GM21390 (cell line): ENCODE measurements around the gene PATL2.
"Not testable (repeated sequence)": the region's sequence is repeated elsewhere in the genome, so short reads cannot be mapped to it uniquely, and the experiment has no call there.

Source experiments
- ATAC-seq: cut with Tn5 transposase; IDR thresholded peaks from one replicate; pipeline ENCODE4 v1.9.1; 2021; ENCODE audit not compliant: unreplicated experiment

PATL2 gene

DNA sequence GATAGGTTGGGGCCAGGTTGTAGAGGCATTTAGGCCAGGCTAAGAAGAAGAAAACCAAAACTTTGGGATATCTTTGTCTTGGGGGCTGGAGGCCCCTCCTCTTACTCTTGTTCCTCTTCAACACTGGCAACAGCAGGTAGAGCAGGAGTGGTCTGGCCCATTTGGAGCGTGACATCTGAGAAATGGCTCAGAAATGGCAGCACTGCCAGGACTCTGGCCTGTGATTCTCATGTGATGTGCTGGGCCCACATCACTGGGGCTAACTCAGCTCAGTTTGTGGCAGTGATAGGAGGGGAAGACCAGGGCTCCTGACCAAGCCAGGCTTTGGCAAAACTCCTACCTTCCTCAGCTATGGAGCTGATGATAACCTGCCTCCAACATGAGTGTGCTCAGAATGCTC, 18.5 kb downstream of the PATL2 start:
- ATAC-seq, result no peak

DNA sequence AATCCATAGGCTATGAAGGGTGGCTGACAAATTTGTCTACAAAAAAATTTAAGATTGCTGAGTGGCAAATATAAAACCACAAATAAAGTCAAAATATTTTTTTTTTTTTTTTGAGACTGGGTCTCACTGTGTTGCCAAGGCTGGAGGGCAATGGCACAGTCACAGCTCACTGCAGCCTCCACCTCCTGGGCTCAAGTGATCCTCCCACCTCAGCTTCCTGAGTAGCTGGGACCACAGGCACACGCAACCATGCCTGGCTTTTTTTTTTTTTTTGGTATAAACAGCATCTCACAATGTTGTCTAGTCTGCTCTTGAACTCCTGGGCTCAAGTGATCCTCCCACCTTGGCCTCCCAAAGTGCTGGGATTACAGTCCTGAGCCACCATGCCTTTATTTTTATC, 20.9 kb downstream of the PATL2 start:
- not testable (repeated sequence) for ATAC-seq

DNA sequence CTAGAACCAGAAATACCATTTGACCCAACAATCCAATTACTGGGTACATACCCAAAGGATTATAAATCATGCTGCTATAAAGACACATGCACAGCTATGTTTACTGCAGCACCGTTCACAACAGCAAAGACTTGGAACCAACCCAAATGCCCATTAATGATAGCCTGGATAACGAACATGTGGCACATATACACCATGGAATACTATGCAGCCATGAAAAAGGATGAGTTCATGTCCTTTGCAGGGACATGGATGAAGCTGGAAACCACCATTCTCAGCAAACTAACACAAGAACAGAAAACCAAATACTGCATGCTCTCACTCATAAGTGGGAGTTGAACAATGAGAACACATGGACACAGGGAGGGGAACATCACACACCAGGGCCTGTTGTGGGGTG, 21.8 kb downstream of the PATL2 start:
- ATAC-seq, result not testable (repeated sequence)

DNA sequence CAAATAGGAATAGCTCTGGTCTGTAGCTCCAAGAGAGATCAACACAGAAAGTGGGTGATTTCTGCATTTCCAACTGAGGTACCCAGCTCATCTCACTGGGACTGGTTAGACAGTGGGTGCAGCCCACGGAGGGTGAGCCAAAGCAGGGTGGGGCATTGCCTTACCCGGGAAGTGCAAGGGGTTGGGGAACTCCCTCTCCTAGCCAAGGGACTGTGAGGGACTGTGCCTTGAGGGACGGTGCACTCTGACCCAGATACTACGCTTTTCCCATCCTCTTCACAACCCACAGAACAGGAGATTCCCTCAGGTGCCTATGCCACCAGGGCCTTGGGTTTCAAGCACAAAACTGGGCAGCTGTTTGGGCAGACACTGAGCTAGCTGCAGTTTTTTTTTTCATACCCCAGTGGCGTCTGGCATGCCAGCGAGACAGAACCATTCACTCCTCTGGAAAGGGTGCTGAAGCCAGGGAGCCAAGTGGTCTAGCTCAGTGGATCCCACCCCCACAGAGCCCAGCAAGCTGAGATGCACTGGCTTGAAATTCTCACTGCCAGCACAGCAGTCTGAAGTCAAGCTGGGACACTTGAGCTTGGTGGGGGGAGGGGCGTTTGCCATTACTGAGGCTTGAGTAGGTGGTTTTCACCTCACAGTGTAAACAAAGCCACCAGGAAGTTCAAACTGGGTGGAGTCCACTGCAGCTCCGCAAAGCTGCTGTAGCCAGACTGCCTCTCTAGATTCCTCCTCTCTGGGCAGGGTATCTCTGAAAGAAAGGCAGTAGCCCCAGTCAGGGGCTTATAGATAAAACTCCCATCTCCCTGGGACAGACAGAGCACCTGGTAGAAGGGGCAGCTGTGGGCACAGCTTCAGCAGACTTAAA, 28.1 kb downstream of the PATL2 start:
- ATAC-seq, result not testable (repeated sequence)

DNA sequence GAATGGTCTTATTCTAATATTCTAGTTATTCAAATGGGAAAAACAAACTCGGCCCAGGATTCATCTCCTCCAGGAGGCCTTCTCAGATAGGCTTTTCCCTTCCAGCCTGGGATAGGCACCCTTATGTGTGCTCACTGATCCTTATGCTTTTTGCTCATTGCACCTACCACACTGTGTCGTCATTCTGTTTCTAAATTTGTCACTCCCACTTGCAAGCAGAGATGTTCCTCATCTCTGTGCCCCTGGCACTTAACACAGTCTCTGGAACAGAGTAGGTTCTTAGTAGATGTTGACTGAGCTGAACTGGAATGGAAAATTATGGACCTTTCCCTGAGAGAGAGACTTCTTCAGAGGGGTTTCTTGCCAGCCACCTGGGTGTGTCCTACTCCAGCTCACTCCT, 28.9 kb downstream of the PATL2 start:
- ATAC-seq, result no peak

DNA sequence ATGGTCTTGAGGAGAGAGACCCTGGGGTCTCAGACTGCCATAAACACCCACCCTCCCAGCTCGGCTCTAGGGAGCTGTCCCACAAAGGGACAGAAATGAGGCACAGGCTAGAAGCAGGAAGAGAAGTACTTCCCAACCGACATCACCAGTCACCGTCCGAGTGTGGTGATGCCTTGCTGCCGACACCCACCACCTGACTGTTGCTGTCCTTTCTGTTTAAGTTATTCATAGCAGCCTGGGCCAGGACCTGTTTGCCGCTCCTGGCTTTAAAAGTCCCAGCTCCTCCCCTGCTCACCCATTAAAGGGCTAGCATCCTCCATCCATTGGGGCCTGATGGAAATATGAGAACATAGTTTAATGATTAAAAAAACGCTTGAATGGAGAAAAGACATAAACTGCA, 34.4 kb downstream of the PATL2 start:
- ATAC-seq, result no peak

DNA sequence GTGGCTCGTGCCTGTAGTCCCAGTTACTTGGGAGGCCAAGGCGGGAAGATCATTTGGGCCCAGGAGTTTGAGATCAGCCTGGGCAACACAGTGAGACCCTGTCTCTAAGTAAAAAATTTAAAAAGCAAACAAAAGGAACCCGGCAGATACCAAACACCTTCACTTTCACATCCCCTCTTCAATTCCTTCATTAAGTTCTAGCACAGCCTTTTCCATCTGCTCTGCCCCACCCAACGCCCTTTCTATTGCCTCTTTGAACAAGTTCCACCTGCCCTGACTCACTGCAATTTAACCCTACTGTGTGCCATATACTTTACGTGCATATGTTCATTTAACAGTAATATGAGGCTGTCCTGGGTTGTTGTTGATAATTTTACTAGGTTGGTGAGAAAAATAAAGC, 35.2 kb downstream of the PATL2 start:
- ATAC-seq, result no peak

DNA sequence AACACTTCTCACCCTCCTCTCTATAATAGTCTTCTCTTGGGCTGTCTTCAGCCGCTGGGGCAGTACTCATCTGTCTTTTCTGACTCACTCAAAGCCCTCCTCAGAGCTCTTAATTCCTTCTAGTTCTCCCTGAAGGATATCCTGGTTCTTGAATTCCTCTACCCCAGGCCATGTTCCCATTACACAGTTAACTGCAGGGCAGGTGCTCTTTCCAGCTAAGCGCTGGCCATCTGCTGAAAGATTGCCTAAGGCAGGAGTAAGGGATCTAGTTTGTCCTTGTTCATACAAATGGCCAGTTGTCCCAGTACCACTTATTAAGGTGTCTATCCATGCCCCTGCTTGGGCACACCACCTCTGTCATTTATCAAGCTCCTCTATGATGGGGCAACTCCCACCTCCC, 37.5 kb downstream of the PATL2 start:
- ATAC-seq, result no peak

DNA sequence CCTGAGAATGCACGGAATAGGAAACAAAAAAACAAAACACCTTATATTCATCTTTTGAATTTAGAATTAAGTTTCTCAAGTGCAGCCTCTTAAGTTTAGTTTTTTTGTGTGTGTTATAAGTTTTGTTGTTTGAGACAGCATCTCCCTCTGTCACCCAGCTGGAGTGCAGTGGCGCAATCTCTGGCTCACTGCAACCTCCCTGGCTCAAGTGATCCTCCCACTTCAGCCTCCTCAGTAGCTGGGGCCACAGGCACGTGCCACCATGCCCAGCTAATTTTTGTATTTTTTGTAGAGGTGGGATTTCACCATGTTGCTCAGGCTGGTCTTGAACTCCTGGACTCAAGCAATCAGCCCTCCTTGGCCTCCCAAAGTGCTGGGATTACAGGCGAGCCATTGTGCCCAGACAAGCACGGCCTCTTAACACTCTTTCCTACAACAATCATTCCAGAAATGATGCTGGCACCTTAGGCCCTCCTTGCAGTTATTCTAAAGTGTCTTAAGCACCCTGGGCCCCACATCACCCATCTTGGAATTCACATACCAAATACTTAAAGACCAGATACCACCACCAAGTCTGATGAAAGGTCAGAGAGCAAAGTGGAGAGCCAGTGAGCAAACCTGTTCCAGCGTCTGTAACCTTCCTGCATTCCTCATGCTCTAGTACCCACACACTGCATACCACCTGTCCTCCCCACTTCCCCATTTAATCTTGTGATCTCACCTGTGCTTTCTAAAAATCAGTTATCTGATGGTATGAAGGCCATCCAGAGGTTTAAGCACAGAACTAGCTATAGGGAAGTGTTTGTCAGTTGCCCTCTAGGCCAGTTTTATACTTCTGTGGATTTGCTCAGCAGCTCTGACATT, 40.8 kb downstream of the PATL2 start:
- ATAC-seq, result no peak

DNA sequence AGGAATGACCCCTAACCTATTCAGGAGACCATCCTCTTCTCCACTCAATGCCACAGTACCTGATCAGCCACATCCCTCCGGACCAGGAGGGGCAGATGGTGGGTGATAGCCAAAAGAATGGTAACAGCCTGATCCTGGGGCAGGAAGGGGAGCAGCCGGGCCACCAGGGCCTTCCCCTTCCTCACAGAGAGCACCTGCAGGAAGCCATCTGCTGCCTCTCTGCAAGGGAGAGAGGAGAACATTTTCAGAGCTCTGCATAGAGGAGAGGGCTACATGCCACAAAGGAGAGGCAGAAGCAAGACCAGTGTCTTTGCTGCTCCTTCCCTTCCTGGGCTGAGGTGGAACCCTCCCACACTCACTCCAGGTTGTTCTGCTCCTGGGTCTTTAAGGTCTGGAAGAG, 42.2 kb downstream of the PATL2 start:
- ATAC-seq, result no peak

DNA sequence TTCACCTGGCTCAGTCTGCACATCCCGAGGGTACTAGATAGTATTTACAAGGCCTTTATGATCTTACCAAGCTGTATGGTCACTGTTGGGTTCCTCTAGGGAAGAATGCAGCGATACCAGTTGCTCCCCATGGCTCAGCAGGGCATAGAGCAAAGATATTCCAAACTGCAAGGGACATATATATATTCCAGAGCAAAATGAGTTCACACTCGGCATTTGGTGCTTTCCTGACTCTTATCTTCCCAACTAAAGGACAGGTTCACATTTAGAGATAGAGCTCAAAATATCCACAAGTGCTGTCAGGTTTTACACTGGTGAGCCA, 44.1 kb downstream of the PATL2 start:
- ATAC-seq, result no peak

DNA sequence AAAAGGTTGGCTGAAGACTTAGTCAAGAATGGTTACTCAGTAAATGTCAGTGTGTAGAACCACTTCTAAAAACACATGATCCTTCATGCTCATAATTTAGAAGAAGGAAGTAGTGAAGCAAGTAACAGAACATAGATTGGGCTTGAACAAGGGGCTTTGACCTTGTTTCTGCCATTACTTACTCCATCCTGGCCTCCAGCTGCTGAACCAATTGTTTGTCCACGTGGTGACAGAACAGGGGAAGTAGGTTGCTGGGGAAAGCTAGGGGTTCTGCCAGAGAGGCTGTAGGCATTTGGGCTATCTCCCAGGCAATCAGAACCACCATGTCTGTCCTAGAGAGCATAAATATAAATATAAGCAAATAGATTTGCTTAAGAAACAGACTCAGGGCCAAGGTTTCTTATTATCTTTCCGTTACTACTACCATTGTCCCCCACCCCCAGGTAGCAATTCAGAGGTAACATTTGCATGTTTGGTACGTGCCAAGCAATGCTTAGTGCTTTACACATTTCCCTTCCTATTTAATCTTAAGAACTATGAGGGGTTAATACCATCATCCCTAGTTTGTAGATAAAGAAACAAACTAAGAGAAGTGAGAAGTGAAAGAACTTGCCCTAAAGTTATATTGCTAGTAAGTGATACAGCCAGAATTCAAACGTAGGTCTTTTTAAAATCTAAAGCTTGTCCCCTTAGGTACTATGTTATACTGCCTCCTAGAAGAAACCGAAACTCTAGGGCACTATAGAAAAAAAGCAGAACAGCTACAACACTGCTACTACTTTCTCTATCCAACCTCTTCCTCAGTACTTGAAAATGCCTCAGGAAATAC, 44.7 kb downstream of the PATL2 start:
- ATAC-seq, result no peak

DNA sequence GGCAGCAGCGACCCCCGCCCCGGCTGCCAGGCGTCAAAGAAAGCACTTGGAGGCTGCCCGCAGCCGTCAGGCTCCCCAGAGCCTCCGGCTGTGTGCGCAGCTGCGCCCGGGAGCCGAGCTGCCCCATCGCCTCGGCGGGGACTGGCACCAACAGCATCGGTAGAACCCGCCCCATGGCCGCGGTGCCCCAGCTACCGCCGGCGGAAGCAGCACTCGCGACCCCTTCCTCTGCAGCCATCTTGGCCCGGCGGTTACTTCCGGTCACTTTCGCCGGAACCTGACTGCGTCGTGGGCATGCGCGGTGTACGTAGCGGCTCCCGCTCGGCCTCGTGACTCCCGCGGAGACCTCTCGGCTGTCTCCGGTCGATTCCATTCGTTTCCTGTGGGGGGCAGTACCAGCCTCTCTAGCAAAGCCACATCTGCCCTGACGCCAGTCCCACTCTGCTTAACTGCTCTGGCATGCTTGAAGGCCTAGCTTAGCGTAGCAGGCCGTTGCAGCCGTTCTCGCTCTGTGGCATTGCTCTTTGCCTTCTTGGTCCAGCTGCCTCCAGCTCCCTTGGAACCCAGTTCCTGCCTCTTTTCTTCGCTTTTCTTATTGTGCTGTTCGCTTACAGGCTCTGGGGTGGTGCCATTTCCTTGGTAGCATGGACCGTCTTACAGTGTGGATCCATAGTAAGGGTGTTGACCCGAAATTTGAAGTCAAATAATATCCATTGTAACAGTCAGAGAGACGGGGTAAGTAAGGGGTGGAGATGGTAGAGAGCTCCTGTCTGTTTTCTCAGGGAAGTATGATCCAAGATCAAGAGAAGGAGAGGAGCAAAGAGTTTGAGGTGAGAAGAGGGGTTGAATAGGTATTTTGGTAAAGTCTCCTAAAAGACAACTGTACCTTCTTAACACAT, 47.5 kb downstream of the PATL2 start, which contains the start of gene SPG11:
SPG11 (minus strand) TSS at position 253 of the 899 bp plus-strand sequence; CDS start at position 238, 15 bp downstream.
- ATAC-seq, result peak; percentile 73

DNA sequence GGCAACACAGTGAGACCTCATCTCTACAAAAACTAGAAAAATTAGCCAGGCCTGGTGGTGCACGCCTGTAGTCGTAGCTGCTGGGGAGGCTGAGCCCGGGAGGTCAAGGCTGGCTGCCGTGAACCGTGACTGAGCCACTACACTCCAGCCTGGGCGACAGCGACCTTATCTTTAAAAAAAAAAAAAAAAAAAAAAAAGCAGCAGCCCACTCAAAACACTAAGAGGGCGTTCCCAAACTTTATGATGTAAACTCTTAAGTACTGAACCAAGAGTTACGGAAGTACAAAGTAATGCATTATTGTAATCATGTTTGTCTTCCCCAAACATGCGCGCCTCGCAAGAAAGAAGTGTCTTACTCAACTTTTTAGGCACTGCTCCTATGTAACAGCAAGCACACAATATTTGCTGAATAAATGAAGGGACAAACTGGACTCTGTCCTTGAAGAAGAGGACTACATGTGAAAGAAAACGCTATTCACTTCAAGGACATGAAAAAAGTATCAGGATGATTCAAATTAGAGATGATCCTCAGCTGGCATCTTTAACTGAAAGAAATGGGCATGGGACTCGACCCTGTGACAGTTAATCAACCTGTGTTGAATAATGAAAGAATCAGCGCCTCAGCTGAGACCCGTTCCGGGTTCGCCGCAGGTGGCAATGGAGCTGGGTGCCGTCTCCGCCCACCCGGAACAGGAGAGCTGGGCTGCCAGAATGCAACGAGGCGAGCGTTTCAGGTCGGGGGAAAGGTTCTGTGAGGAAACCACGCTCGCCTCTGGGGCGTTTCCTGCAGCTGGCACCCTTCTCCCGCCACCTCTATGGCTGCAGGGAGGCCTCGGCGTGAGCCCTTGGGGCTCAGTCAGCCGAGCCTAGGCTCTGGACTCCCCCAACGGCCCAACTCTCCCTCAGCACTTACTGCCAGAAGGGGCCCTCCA, 48.4 kb downstream of the PATL2 start:
- ATAC-seq, result peak; percentile 45

DNA sequence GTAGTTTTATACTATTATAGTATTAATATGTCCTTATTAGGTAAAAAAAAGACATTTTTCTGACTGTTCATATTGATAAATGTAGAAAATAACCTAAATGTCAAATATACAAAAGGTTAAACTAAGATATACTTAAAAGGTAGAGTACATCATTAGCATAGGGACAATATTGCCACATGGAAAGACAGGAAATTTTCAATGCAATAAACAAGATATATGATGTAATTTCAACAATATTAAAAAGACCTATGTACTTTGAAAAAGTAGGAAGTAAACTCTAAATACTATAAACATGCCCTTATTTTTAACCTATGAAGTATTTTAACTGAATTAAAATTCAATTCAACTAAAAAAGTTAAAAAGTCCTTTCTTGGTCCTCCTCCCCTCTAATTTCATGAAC, 49.5 kb downstream of the PATL2 start:
- no peak for ATAC-seq

DNA sequence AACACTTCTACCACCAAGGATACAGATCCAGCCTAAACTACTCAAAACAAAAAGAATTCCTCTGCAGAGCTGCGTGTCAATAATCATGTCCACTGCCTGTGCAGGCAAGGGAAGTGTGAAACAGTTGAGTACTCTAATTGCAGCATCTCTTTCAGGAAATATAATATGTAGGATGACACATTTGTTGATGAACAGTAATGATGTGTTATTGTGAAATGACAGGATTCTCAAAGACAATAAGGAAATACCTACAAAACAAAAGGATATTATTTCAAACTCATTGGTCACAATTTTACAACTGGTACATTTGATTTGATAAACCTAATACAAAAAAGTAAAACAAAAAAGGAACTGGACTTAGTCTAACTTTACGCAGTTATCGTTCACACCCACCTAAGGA, 52.1 kb downstream of the PATL2 start:
- ATAC-seq, result no peak

DNA sequence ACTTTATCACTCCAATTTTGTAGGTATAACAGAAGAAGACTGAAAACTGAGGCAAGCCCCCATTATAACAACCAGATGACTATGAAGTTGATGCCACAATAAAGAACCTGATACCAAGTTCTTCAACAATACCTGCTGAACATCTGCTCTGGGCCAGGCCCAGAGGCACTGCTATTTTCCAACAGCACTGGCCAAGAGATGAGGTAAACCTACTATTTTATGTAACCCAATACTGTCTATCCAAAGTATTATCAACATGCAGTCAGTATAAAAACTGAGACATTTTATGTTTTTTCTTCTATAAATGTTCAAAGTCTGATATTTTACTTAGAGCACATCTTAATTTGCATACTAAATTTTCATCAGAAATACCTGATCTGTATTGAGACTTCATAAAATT, 53.7 kb downstream of the PATL2 start:
- ATAC-seq, result no peak

DNA sequence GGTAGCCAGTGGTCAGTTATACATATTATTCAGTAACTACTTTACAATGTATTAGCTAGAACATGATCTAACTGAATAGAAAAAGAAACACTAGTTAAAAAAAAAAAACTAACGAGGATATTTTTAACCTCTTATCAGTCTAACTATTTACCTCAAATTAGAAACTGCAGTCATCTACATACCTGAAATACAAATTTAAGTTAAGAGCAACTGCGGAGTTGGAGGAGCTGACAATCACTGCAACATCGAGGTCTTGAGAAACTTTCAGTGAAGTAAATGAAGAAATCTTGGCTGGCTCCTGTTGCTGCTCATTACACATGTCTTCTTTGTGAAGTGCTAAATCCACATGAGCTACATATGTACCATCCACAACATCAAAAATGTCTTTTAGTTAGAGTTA, 54.2 kb downstream of the PATL2 start:
- ATAC-seq, result no peak

DNA sequence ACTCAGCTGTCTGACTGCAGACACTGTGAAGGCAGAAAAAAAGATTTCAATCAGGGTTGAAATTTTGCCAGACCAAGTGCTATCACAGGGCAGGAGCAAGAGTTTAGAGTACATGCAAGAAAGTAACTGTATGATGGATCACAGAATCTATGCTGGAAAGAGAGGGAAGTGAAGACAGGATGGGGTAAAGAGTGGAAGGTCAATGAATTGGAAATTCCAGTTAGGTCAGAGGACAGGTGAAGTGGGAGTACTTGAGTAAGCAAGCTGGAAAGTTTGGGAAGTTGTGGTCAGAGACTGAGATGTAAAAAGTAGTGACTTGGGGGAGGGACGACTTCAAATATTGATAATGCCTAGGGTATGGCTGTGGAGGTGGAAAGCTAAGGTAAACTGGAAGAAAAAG, 54.8 kb downstream of the PATL2 start:
- ATAC-seq, result no peak
